ENCODE results near the gene RAB35. TPM values are rescaled to one million over a fixed set of nuclear protein-coding genes. Genes with fewer than 3 reads are reported as not detected.

The RAB35 gene
- polyA plus RNA-seq, 1 donor from 2014 or later, result 60.2 TPM

DNA sequence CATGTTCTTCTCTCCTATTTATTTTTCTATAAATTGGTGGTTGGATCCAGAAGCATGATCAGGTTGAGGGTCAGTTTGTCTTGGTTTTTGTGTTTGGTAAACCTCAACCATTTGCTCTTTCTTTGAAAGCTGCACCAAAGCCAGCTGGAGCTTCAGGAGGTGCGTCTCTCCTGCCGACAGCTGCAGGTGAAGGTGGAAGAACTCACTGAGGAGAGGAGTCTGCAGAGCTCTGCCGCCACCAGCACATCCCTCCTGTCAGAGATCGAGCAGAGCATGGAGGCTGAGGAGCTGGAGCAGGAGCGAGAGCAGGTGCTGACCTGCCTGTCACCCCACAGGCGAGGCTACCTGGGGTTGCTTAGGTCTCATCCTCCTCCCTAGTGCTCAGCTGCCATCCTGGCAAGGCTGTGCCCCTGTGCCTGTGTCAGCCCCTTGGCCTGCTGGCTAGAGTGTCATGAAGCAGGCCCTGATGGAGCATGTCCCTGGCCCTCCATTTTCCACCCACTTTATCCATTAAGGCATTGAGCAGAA is 45.0 kb downstream of the RAB35 start:
- Histone ChIP-seq H3K36me3 (ENCODE audit: insufficient read depth, low read length) (peaks cover 12% of the 10 kb centered on the region), H3K9me3 (ENCODE audit: low read length) (no peaks in the 10 kb centered on the region), H3F3A (ENCODE audit: insufficient read depth, low read length, poor library complexity, severe bottlenecking) (no peaks in the 10 kb centered on the region), H3K79me2 (replicated peaks; ENCODE audit: insufficient read depth, low read length) (no peaks in the 10 kb centered on the region), H3K9ac (ENCODE audit: low read length) (no peak overlapping the region), H3K27me3 (ENCODE audit: insufficient read depth, low read depth, low read length) (no peaks in the 10 kb centered on the region), H3K9me2 (ENCODE audit: insufficient read depth, low read length) (no peaks in the 10 kb centered on the region), H3K4me3 (ENCODE audit: low read length) (no peak overlapping the region), H3K4me2 (ENCODE audit: low read length) (no peak overlapping the region), H4K20me1 (ENCODE audit: insufficient read depth) (no peaks in the 10 kb centered on the region), H3K27ac (ENCODE audit: low read length) (no peak overlapping the region), H2AFZ (ENCODE audit: low read depth, low read length) (no peak overlapping the region)
- no peak for TF ChIP-seq POLR2AphosphoS5 (IDR thresholded peaks at IDR 0.05)

- Histone ChIP-seq H3K36me3 (ENCODE audit: insufficient read depth, low read length) (peaks cover 10% of the 10 kb centered on the region), H3K4me2 (ENCODE audit: low read length) (no peak overlapping the region), H3K4me3 (ENCODE audit: low read length) (no peak overlapping the region), H3K9ac (ENCODE audit: low read length) (no peak overlapping the region), H3K79me2 (replicated peaks; ENCODE audit: insufficient read depth, low read length) (no peaks in the 10 kb centered on the region), H3F3A (ENCODE audit: insufficient read depth, low read length, poor library complexity, severe bottlenecking) (no peaks in the 10 kb centered on the region), H4K20me1 (ENCODE audit: insufficient read depth) (no peaks in the 10 kb centered on the region), H3K27me3 (ENCODE audit: insufficient read depth, low read depth, low read length) (no peaks in the 10 kb centered on the region), H3K9me3 (ENCODE audit: low read length) (no peaks in the 10 kb centered on the region), H3K9me2 (ENCODE audit: insufficient read depth, low read length) (no peaks in the 10 kb centered on the region), H2AFZ (ENCODE audit: low read depth, low read length) (no peak overlapping the region), H3K27ac (ENCODE audit: low read length) (no peak overlapping the region)
- TF ChIP-seq TAF1 (IDR thresholded peaks at IDR 0.05; ENCODE audit: low read depth), result no peak
- TF ChIP-seq SMC3 (conservative IDR thresholded peaks at IDR 0.05; ENCODE audit: poor library complexity), result no peak
- TF ChIP-seq EZH2 (IDR thresholded peaks at IDR 0.05; ENCODE audit: borderline replicate concordance, insufficient read depth, low read length, poor library complexity, severe bottlenecking), result no peak
- no peak for TF ChIP-seq EP300 (conservative IDR thresholded peaks at IDR 0.05; ENCODE audit: poor library complexity, severe bottlenecking)
- TF ChIP-seq MXI1 (conservative IDR thresholded peaks at IDR 0.05; ENCODE audit: poor library complexity, severe bottlenecking), result no peak
Measured at GRCh38 chr12:120069278-120069677, 47.3 kb downstream of the RAB35 start.

GRCh38 chr12:120067901-120068300 is 48.7 kb downstream of the RAB35 start:
- no peaks in the 10 kb centered on the region for H4K20me1 ChIP-seq (ENCODE audit: insufficient read depth)
- TF ChIP-seq MXI1 (conservative IDR thresholded peaks at IDR 0.05; ENCODE audit: poor library complexity, severe bottlenecking) (no peak), REST (IDR thresholded peaks at IDR 0.05; ENCODE audit: borderline replicate concordance) (no peak), EZH2 (IDR thresholded peaks at IDR 0.05; ENCODE audit: borderline replicate concordance, insufficient read depth, low read length, poor library complexity, severe bottlenecking) (no peak), TAF1 (IDR thresholded peaks at IDR 0.05; ENCODE audit: low read depth) (no peak), SMC3 (conservative IDR thresholded peaks at IDR 0.05; ENCODE audit: poor library complexity) (no peak), RAD21 (conservative IDR thresholded peaks at IDR 0.05) (no peak), POLR2AphosphoS5 (IDR thresholded peaks at IDR 0.05) (no peak), EP300 (conservative IDR thresholded peaks at IDR 0.05; ENCODE audit: poor library complexity, severe bottlenecking) (no peak)
- TF ChIP-seq, protein P1, sequence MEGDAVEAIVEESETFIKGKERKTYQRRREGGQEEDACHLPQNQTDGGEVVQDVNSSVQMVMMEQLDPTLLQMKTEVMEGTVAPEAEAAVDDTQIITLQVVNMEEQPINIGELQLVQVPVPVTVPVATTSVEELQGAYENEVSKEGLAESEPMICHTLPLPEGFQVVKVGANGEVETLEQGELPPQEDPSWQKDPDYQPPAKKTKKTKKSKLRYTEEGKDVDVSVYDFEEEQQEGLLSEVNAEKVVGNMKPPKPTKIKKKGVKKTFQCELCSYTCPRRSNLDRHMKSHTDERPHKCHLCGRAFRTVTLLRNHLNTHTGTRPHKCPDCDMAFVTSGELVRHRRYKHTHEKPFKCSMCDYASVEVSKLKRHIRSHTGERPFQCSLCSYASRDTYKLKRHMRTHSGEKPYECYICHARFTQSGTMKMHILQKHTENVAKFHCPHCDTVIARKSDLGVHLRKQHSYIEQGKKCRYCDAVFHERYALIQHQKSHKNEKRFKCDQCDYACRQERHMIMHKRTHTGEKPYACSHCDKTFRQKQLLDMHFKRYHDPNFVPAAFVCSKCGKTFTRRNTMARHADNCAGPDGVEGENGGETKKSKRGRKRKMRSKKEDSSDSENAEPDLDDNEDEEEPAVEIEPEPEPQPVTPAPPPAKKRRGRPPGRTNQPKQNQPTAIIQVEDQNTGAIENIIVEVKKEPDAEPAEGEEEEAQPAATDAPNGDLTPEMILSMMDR (IDR thresholded peaks at IDR 0.05; ENCODE audit: poor library complexity, severe bottlenecking), result no peak
- H3K9me2 ChIP-seq (ENCODE audit: insufficient read depth, low read length), result no peaks in the 10 kb centered on the region
- H3K36me3 ChIP-seq (ENCODE audit: insufficient read depth, low read length), result peaks cover 10% of the 10 kb centered on the region
- H3K27me3 ChIP-seq (ENCODE audit: insufficient read depth, low read depth, low read length), result no peaks in the 10 kb centered on the region
- H3K9ac ChIP-seq (ENCODE audit: low read length), result no peak overlapping the region
- no peaks in the 10 kb centered on the region for H3K79me2 ChIP-seq (replicated peaks; ENCODE audit: insufficient read depth, low read length)
- H3K4me2 ChIP-seq (ENCODE audit: low read length), result no peak overlapping the region
- H2AFZ ChIP-seq (ENCODE audit: low read depth, low read length), result no peak overlapping the region
- H3F3A ChIP-seq (ENCODE audit: insufficient read depth, low read length, poor library complexity, severe bottlenecking), result no peaks in the 10 kb centered on the region
- H3K4me3 ChIP-seq (ENCODE audit: low read length), result no peak overlapping the region
- H3K27ac ChIP-seq (ENCODE audit: low read length), result no peak overlapping the region
- no peaks in the 10 kb centered on the region for H3K9me3 ChIP-seq (ENCODE audit: low read length)

Data from neural cell (in vitro differentiated cells).